Right renal cortex interstitium (tissue), 3 donors: Measurements from ENCODE around the gene DNAAF5. TPM values are rescaled to one million over a fixed set of nuclear protein-coding genes. Genes with fewer than 3 reads are reported as not detected.

Experiments used
- DNase-seq, 3 donors: peaks; one replicate each; pipeline ENCODE4 v3.0.0-alpha.2; 2013; ENCODE audit warnings: low read depth in 3 of 3, low spot score in 2 of 3
- polyA plus RNA-seq, 3 donors: library from polyadenylated mRNA; unstranded; fragments of 120-200 nt; gene quantifications; one replicate each; pipeline ENCODE4 v1.2.1, GENCODE V29; 2013; ENCODE audit not compliant: insufficient read length in 3 of 3

DNAAF5 gene
- polyA plus RNA-seq, 3 donors = 27.7 to 29.2 (median 28.0) TPM

- no peak for DNase-seq
Observed at GRCh38 chr7:763762-764161, 37.3 kb downstream of the DNAAF5 start.

- DNase-seq = no peak
Observed at GRCh38 chr7:765383-765782, 38.9 kb downstream of the DNAAF5 start.

- DNase-seq = no peak
Observed at GRCh38 chr7:767580-767940, 41.1 kb downstream of the DNAAF5 start.

- peak in 1 of 3 donors; percentile 74 for DNase-seq
Observed at GRCh38 chr7:767941-768731, 41.6 kb downstream of the DNAAF5 start.

- DNase-seq = no peak
Observed at GRCh38 chr7:768881-769504, 42.5 kb downstream of the DNAAF5 start.

- DNase-seq = no peak
Observed at GRCh38 chr7:770336-770735, 43.8 kb downstream of the DNAAF5 start.

- peak in 2 of 3 donors; percentile 68 to 72 for DNase-seq
Observed at GRCh38 chr7:770741-771166, 44.3 kb downstream of the DNAAF5 start.

GRCh38 chr7:771234-772004 is 44.9 kb downstream of the DNAAF5 start:
- DNase-seq = no peak

- no peak for DNase-seq
Observed at GRCh38 chr7:772005-772294, 45.5 kb downstream of the DNAAF5 start.

- no peak for DNase-seq
Observed at GRCh38 chr7:772392-772791, 45.9 kb downstream of the DNAAF5 start.

- no peak for DNase-seq
Observed at GRCh38 chr7:772861-773621, 46.5 kb downstream of the DNAAF5 start.

- DNase-seq = no peak
Observed at GRCh38 chr7:773622-773915, 47.1 kb downstream of the DNAAF5 start.

- DNase-seq = no peak
Observed at GRCh38 chr7:774161-775109, 47.9 kb downstream of the DNAAF5 start.

GRCh38 chr7:776381-776780 is 49.9 kb downstream of the DNAAF5 start:
- no peak for DNase-seq

- DNase-seq = no peak
Observed at GRCh38 chr7:776992-777727, 50.7 kb downstream of the DNAAF5 start.

GRCh38 chr7:777728-778078 is 51.2 kb downstream of the DNAAF5 start:
- no peak for DNase-seq

GRCh38 chr7:778271-778967 is 51.9 kb downstream of the DNAAF5 start:
- no peak for DNase-seq

- no peak for DNase-seq
Observed at GRCh38 chr7:778968-779451, 52.5 kb downstream of the DNAAF5 start.

- DNase-seq = no peak
Observed at GRCh38 chr7:779480-779879, 53.0 kb downstream of the DNAAF5 start.
